Keratinocyte (primary cell): Measurements from ENCODE around the gene AHNAK.

ENCODE experiments used
- CTCF ChIP-seq, 3 experiments: IDR thresholded peaks in 1 of 3; conservative IDR thresholded peaks in 1 of 3; optimal IDR thresholded peaks in 1 of 3; 2 replicates in 2 of 3; 3 replicates in 1 of 3; pipeline versions ENCODE3 to v1.5.1; 2011; ENCODE audit warnings: low read length in 3 of 3, mild to moderate bottlenecking in 3 of 3, moderate library complexity in 2 of 3, control low read depth in 1 of 3, inconsistent platforms in 1 of 3; ENCODE audit not compliant: insufficient read depth in 2 of 3; ENCODE audit errors: extremely low read depth in 1 of 3
- EZH2 ChIP-seq: IDR thresholded peaks from one replicate; pipeline ENCODE4 v1.6.1; 2012; ENCODE audit warnings: inconsistent platforms, mild to moderate bottlenecking, low read length, moderate library complexity

- no peak for TF ChIP-seq CTCF (optimal IDR thresholded peaks at IDR 0.05 in 1 of 3, IDR thresholded peaks at IDR 0.05 in 1 of 3, conservative IDR thresholded peaks at IDR 0.05 in 1 of 3; ENCODE audit: extremely low read depth in 1 of 3, insufficient read depth in 2 of 3, low read length in 3 of 3)
- TF ChIP-seq EZH2: no peak
Observed at GRCh38 chr11:62532096-62532495, 14.5 kb downstream of the AHNAK start.
